ENCODE measurements around the gene SMCO1.
"Not testable (repeated sequence)": the region's sequence is repeated elsewhere in the genome, so short reads cannot be mapped to it uniquely, and the experiment has no call there.

SMCO1 gene

GRCh38 chr3:196541684-196542445 lies 26.7 kb upstream of the SMCO1 start:
- peak; percentile 48 to 94 for DNase-seq (ENCODE audit: low read depth in 1 of 2, low spot score in 1 of 2)
- TF ChIP-seq JUND (IDR thresholded peaks at IDR 0.05; ENCODE audit: low read depth): no peak
- in situ Hi-C loops (cut with HindIII; ENCODE audit: low pct_unique_long_range_greater_than_20kb, low sequenced_read_pairs): no loop called here

- peak; percentile 73 to 77 for DNase-seq (ENCODE audit: low read depth in 1 of 2, low spot score in 1 of 2)
- no peak for TF ChIP-seq JUND (IDR thresholded peaks at IDR 0.05; ENCODE audit: low read depth)
- in situ Hi-C loops (cut with HindIII; ENCODE audit: low pct_unique_long_range_greater_than_20kb, low sequenced_read_pairs): no loop called here
Observed at GRCh38 chr3:196537319-196537984, 22.3 kb upstream of the SMCO1 start.

- in situ Hi-C loops (cut with HindIII; ENCODE audit: low pct_unique_long_range_greater_than_20kb, low sequenced_read_pairs): no loop called here
- no peak for TF ChIP-seq JUND (IDR thresholded peaks at IDR 0.05; ENCODE audit: low read depth)
- no peak for DNase-seq (ENCODE audit: low read depth in 1 of 2, low spot score in 1 of 2)
Observed at GRCh38 chr3:196533260-196533681, 18.1 kb upstream of the SMCO1 start.

- TF ChIP-seq JUND (IDR thresholded peaks at IDR 0.05; ENCODE audit: low read depth): no peak
- in situ Hi-C loops (cut with HindIII; ENCODE audit: low pct_unique_long_range_greater_than_20kb, low sequenced_read_pairs): no loop called here
- DNase-seq (ENCODE audit: low read depth in 1 of 2, low spot score in 1 of 2): no peak
Observed at GRCh38 chr3:196531418-196531817, 16.3 kb upstream of the SMCO1 start.

- peak; percentile 87 to 96 for DNase-seq (ENCODE audit: low read depth in 1 of 2, low spot score in 1 of 2)
- TF ChIP-seq JUND (IDR thresholded peaks at IDR 0.05; ENCODE audit: low read depth): no peak
- in situ Hi-C loops (cut with HindIII; ENCODE audit: low pct_unique_long_range_greater_than_20kb, low sequenced_read_pairs): no loop called here
Observed at GRCh38 chr3:196528639-196529233, 13.6 kb upstream of the SMCO1 start.

GRCh38 chr3:196525141-196525540 lies 10.0 kb upstream of the SMCO1 start:
- no peak for DNase-seq (ENCODE audit: low read depth in 1 of 2, low spot score in 1 of 2)
- in situ Hi-C loops (cut with HindIII; ENCODE audit: low pct_unique_long_range_greater_than_20kb, low sequenced_read_pairs): no loop called here
- no peak for TF ChIP-seq JUND (IDR thresholded peaks at IDR 0.05; ENCODE audit: low read depth)

GRCh38 chr3:196524527-196524926 lies 9.4 kb upstream of the SMCO1 start:
- TF ChIP-seq JUND (IDR thresholded peaks at IDR 0.05; ENCODE audit: low read depth): no peak
- in situ Hi-C loops (cut with HindIII; ENCODE audit: low pct_unique_long_range_greater_than_20kb, low sequenced_read_pairs): no loop called here
- DNase-seq (ENCODE audit: low read depth in 1 of 2, low spot score in 1 of 2): peak in 1 of 2 experiments; percentile 67

GRCh38 chr3:196523841-196524240 lies 8.7 kb upstream of the SMCO1 start:
- DNase-seq (ENCODE audit: low read depth in 1 of 2, low spot score in 1 of 2): no peak
- no peak for TF ChIP-seq JUND (IDR thresholded peaks at IDR 0.05; ENCODE audit: low read depth)
- in situ Hi-C loops (cut with HindIII; ENCODE audit: low pct_unique_long_range_greater_than_20kb, low sequenced_read_pairs): no loop called here

GRCh38 chr3:196521291-196521690 lies 6.1 kb upstream of the SMCO1 start:
- in situ Hi-C loops (cut with HindIII; ENCODE audit: low pct_unique_long_range_greater_than_20kb, low sequenced_read_pairs); DNase-seq (ENCODE audit: low read depth in 1 of 2, low spot score in 1 of 2): not testable (repeated sequence)

GRCh38 chr3:196519718-196520082 lies 4.6 kb upstream of the SMCO1 start:
- DNase-seq (ENCODE audit: low read depth in 1 of 2, low spot score in 1 of 2): peak in 1 of 2 experiments; percentile 55
- in situ Hi-C loops (cut with HindIII; ENCODE audit: low pct_unique_long_range_greater_than_20kb, low sequenced_read_pairs): no loop called here
- no peak for TF ChIP-seq JUND (IDR thresholded peaks at IDR 0.05; ENCODE audit: low read depth)

- no peak for TF ChIP-seq JUND (IDR thresholded peaks at IDR 0.05; ENCODE audit: low read depth)
- DNase-seq (ENCODE audit: low read depth in 1 of 2, low spot score in 1 of 2): peak; percentile 80 to 96
- in situ Hi-C loops (cut with HindIII; ENCODE audit: low pct_unique_long_range_greater_than_20kb, low sequenced_read_pairs): no loop called here
Observed at GRCh38 chr3:196518966-196519717, 4.0 kb upstream of the SMCO1 start.

- TF ChIP-seq JUND (IDR thresholded peaks at IDR 0.05; ENCODE audit: low read depth): no peak
- in situ Hi-C loops (cut with HindIII; ENCODE audit: low pct_unique_long_range_greater_than_20kb, low sequenced_read_pairs): no loop called here
- peak in 1 of 2 experiments; percentile 98 for DNase-seq (ENCODE audit: low read depth in 1 of 2, low spot score in 1 of 2)
Observed at GRCh38 chr3:196517919-196518318, 2.8 kb upstream of the SMCO1 start.
